Measurements from ENCODE around the gene SH3BGR. TPM values are rescaled to one million over a fixed set of nuclear protein-coding genes. Genes with fewer than 3 reads are reported as not detected.

SH3BGR gene
- total and polyA plus RNA-seq, 10 of the 15 experiments (the other 5 are each of a cell fraction or from before 2014, with no cell fraction given), result 0.45 to 3.5 (median 1.7) TPM

- ChIA-PET RAD21 (ENCODE audit: unreplicated experiment) (no interaction called here), SMC1A (ENCODE audit: uncharacterized antibody, unreplicated experiment) (no interaction called here), POLR2A (no interaction called here), CTCF (interaction anchor here (2.2 kb wide), 1 partner anchor 10 kb away, joined by 8 read pairs; no protein-coding TSS in a partner anchor)
- H3K27me3 ChIP-seq (replicated peaks in 1 of 2; ENCODE audit: control insufficient read depth in 2 of 2, insufficient read depth in 2 of 2, low read length in 1 of 2), result no peaks in the 10 kb centered on the region
- 3% methylated on average over 8 of the region's 8 CpGs for WGBS (ENCODE audit: insufficient coverage, insufficient replicate concordance, low lambda C conversion rate, missing lambda C conversion rate)
- no peak overlapping the region for H3K27ac ChIP-seq (ENCODE audit: control insufficient read depth, insufficient read depth)
- no TSS peak for BruUV-seq (replicated peaks)
- in situ Hi-C loops (cut with MboI) (loop anchor here (10.0 kb wide), 1 partner anchor 1607 kb away; no protein-coding TSS in a partner anchor), intact Hi-C loops (cut with micrococcal nuclease; ENCODE audit: unreplicated experiment) (no loop called here)
- H3K4me1 ChIP-seq (ENCODE audit: control insufficient read depth, insufficient read depth, low read length), result no peaks in the 10 kb centered on the region
- no peaks in the 10 kb centered on the region for H3K36me3 ChIP-seq (ENCODE audit: control insufficient read depth in 2 of 2, insufficient read depth in 2 of 2, low read length in 1 of 2)
- no peaks in the 10 kb centered on the region for H3K79me2 ChIP-seq (ENCODE audit: control insufficient read depth, insufficient read depth, low read length)
- ATAC-seq (no peak), DNase-seq (ENCODE audit: low read depth, low spot score) (no peak), FAIRE-seq (no peak)
- no peaks in the 10 kb centered on the region for H4K20me1 ChIP-seq (ENCODE audit: control insufficient read depth, insufficient read depth)
- no peak overlapping the region for H3K9ac ChIP-seq (ENCODE audit: control insufficient read depth, insufficient read depth, low read length)
- no peak overlapping the region for H2AFZ ChIP-seq (ENCODE audit: control insufficient read depth, low read depth, low read length)
- no peak overlapping the region for H3K4me3 ChIP-seq
- no peak overlapping the region for H3K4me2 ChIP-seq (ENCODE audit: control insufficient read depth, insufficient read depth)
- no peaks in the 10 kb centered on the region for H3K9me3 ChIP-seq (replicated peaks; ENCODE audit: control insufficient read depth, insufficient read depth, low read length)
- TF ChIP-seq RFX5 (IDR thresholded peaks at IDR 0.05; ENCODE audit: low read depth, low read length) (no peak), LARP7 (IDR thresholded peaks at IDR 0.05) (no peak), ZNF592 (IDR thresholded peaks at IDR 0.05) (no peak), TBL1XR1 (IDR thresholded peaks at IDR 0.05; ENCODE audit: low read depth, low read length) (no peak), E4F1 (IDR thresholded peaks at IDR 0.05; ENCODE audit: borderline replicate concordance, partially characterized antibody) (no peak), SIX5 (IDR thresholded peaks at IDR 0.05; ENCODE audit: low read depth, low read length, severe bottlenecking) (no peak)
- TF ChIP-seq, protein P1, sequence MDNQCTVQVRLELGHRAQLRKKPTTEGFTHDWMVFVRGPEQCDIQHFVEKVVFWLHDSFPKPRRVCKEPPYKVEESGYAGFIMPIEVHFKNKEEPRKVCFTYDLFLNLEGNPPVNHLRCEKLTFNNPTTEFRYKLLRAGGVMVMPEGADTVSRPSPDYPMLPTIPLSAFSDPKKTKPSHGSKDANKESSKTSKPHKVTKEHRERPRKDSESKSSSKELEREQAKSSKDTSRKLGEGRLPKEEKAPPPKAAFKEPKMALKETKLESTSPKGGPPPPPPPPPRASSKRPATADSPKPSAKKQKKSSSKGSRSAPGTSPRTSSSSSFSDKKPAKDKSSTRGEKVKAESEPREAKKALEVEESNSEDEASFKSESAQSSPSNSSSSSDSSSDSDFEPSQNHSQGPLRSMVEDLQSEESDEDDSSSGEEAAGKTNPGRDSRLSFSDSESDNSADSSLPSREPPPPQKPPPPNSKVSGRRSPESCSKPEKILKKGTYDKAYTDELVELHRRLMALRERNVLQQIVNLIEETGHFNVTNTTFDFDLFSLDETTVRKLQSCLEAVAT (IDR thresholded peaks at IDR 0.05), result no peak
- TF ChIP-seq, protein P2, sequence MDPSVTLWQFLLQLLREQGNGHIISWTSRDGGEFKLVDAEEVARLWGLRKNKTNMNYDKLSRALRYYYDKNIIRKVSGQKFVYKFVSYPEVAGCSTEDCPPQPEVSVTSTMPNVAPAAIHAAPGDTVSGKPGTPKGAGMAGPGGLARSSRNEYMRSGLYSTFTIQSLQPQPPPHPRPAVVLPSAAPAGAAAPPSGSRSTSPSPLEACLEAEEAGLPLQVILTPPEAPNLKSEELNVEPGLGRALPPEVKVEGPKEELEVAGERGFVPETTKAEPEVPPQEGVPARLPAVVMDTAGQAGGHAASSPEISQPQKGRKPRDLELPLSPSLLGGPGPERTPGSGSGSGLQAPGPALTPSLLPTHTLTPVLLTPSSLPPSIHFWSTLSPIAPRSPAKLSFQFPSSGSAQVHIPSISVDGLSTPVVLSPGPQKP (IDR thresholded peaks at IDR 0.05; ENCODE audit: low read depth, low read length), result no peak
- TF ChIP-seq, protein P3, sequence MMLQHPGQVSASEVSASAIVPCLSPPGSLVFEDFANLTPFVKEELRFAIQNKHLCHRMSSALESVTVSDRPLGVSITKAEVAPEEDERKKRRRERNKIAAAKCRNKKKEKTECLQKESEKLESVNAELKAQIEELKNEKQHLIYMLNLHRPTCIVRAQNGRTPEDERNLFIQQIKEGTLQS (IDR thresholded peaks at IDR 0.05; ENCODE audit: borderline replicate concordance, extremely low read depth, low read depth, low read length), result no peak
- TF ChIP-seq, protein P4, sequence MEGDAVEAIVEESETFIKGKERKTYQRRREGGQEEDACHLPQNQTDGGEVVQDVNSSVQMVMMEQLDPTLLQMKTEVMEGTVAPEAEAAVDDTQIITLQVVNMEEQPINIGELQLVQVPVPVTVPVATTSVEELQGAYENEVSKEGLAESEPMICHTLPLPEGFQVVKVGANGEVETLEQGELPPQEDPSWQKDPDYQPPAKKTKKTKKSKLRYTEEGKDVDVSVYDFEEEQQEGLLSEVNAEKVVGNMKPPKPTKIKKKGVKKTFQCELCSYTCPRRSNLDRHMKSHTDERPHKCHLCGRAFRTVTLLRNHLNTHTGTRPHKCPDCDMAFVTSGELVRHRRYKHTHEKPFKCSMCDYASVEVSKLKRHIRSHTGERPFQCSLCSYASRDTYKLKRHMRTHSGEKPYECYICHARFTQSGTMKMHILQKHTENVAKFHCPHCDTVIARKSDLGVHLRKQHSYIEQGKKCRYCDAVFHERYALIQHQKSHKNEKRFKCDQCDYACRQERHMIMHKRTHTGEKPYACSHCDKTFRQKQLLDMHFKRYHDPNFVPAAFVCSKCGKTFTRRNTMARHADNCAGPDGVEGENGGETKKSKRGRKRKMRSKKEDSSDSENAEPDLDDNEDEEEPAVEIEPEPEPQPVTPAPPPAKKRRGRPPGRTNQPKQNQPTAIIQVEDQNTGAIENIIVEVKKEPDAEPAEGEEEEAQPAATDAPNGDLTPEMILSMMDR (IDR thresholded peaks at IDR 0.05 in 2 of 3, conservative IDR thresholded peaks at IDR 0.05 in 1 of 3; ENCODE audit: control insufficient read depth in 2 of 3, extremely low read depth in 1 of 3, insufficient read depth in 1 of 3, low read depth in 3 of 3, low read length in 3 of 3), result no peak
Observed at GRCh38 chr21:39527664-39528381, 76.1 kb downstream of the SH3BGR start.
